Central memory CD4-positive, alpha-beta T cell (primary cell): ENCODE data around the gene WNK2.

Source experiments
- DNase-seq: peaks from one replicate; pipeline ENCODE4 v3.0.0; 2022

WNK2 gene

DNA sequence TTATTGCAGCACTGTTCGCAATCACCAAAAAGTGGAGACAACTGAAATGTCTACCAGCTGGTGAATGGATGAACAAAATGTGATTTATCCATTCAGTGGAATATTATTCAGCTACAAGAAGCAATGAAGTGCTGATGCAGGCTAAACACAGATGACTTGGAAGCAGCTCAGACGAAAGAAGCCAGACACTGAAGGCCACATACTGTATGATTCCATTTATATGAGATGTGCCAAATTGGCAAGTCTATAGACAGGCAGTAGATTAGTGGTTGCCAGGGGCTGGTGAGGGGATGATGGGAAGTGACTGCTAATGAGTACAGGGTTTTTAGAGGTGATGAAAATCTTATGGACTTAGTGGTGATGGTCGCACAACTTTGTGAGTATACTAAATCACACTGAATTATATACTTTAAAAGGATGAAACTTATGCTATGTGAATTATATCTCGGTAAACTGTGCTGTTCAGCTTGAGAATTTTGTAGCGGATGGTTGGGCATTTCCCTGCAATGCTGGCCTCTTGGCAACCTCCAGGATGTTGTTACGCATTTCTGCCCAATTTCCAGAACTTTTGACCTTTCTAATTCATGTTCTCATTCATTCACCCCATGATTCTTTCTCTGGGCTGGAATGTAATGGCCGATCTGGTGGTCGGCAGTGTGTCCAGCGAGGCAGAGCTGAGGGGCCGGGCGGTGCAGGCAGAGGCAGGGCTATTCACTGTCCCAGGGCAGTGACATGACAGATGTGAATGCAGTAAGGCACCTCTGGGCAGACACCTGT, 22.0 kb upstream of the WNK2 start:
- no peak for DNase-seq

DNA sequence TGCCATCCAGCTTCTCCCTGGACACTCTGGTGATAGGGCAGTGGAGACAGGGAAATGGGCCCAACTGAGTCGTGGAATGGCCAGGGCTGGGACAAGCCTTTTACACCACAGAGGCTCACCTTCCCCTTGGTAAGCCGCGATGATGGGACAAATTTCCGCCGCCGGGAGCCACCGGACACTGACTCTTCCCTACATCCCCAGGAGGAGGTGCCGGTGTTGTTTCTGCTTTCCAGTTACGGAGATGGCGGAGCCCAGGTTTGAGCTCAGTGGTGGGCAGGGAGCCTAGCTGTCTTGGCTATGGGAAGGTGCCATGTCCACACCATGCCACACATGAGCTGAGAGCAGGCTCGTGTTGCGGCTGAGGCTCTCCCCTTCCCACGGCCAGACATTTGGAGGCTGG, 19.9 kb upstream of the WNK2 start:
- DNase-seq, result no peak

DNA sequence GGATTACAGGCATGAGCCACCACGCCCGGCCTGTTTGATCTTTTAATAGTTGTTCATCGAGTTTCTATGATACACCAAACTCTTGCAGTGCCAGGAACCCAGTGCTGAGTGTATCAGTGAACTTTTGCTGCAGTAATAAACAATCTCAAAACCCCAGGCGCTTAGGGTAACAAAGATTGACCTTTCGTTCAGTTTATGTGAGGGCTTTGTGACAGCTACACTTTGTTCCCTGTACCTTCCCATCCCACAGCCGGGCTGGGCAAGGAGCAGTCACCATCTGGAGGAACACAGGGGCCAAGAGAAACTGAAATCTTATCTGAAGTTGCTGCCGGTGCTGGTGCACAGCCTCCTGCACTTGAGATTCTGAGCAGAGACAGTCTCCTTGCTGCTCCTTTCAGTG, 17.2 kb upstream of the WNK2 start:
- DNase-seq, result no peak

DNA sequence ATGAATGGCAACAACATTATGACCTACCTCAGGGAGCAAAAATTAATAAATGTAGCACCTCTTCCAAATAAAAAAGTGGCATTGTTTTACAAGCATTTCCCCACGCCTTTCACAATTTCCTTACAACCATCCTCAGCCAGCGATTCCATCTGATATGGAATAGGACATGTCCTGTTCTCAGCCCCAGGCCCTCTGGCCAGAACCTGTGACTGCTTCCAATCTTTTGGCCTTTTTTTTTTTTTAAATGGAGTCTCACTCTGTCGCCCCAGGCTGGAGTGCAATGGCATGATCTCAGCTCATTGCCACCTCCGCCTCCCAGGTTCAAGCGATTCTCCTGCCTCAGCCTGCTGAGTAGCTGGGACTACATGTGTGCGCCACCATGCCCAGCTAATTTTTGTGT, 16.8 kb upstream of the WNK2 start:
- DNase-seq, result no peak

DNA sequence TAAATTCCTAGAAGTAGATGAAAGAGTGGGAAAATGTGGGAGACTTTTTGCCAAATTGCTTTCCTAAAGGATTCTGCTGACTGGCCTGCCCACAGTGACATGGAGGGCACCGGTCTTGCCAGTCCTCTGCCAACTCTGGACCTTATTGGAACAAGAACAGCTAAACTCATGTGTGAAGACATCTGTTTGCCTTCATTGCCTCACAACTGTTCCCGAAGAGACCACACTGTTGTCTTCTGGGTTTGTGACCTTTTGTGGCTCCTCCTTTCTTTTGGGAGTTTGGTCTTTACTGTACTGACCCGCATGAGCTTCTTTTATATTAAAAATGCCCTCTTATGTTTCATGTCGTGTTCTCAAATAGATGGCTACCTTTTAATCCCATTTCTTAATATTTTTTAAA, 16.1 kb upstream of the WNK2 start:
- no peak for DNase-seq

DNA sequence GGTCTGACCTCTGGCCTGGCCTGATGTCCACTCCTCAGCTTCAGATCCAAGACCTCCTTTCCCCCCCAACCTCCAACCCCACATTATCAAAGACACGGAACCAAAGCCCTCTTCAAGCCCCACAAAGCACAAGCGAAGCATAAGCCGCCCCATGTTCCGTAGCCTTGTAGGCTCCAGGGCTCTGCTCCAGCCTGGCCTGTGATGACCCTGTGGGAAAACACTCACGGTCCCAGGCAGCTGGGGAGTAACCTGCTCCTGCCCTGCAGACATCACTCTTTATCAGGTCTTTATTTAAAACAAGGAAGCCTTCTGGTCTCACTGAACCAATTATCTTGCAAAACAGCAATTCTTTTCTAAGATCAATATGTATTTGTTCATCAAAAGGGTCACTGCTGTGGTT, 15.4 kb upstream of the WNK2 start:
- DNase-seq, result no peak

DNA sequence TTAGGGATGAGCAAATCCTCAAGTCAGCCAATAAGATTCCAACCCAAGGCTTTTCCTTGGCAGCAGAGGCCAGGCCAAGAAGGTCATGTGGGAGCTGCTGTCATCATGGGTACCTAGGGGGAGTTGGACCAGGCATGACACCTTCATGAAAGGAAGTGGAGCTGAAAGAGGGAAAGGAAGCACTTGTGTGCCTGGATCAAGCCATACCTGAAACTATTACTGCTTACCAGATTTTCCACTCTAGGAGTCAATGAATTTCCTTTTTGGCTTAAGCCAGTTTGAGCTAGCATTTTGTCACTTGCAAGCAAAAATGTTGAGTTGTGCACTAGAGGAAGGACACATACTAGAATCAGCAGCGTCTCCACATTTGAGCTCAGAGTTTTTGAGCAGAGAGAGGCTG, 14.5 kb upstream of the WNK2 start:
- no peak for DNase-seq

DNA sequence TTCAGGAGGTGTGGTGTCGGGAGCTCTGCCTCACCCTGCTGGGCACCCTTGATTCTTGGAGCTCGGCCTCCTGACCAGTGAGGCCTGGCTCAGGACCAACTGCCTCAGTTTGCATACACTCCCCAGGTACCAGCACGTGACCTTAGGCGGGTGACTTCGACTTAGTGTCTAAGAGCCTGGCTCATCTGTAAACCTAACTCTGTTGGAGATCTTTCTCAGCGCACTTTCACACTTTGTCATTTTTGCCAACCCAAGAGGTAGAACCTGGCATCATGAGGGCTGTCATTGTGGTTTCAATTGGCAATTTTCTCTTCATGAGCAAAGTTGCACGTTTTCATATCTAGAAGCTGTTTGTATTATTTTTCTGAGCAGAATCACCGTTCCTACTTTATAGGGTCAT, 13.4 kb upstream of the WNK2 start:
- no peak for DNase-seq

DNA sequence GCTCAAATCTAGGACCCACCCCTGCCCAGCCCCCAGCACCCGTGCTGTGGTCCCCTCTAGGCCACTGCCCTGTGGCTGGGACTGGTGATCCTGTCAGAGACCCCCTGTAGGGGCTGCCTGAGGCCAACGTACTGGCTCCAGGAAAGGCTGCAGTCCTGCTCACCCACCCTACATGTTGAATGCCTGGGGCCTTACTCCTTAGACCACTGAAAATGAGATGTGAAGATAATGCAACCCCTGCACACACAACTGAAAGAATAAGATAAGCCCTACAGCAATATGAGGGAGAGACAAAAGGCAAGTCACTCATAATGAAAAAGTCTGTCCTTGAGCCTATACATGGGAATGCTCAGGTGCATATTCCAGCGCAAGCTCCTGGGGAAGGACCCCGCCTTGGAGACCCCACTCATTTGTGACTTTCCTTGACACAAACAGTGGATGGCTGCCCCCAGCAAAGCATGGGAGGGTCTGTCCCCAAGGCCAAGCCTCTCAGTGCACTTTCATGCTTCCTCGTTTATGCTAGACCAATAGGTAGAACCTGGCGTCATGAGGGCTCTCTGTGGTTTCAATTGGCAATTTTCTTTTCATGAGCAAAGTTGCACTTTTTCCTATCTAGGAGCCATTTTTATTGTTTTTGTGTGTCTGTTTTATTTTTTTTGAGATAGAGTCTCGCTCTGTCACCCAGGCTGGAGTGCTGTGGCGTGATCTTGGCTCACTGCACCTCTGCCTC, 12.5 kb upstream of the WNK2 start:
- no peak for DNase-seq

DNA sequence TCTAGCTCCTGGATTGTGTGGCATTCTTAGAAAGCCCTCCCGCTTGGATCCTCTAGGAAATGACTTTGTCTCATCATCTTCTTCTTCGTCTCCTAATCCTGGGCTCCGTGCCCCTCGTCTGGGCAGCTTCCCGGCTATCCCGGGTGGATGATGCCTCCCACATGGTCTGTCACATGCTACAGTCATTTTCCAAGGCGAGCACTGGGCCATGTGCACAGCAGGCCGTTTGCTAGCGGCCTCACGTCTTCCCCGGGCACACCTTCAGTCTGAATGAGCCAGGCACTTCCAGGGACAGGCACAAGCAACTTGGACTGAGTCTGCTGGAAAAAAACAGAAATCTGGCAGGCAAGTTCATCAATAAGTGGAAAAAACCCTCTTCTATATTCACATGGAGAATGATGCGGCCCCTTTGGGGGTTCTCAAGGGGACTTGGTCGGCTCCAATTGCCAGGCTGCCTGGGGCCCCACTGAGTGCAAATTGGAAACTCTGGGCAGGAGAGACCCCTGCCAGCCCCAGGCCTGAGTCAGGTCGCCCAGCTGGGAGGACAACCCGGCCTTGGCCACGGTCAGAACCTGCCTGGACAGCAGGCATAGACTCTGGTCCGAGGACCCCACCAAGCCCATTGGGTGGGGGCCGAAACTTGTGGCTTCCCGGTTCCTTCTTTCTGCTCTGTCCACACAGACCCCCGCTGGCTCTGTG, 11.1 kb upstream of the WNK2 start:
- DNase-seq, result no peak

DNA sequence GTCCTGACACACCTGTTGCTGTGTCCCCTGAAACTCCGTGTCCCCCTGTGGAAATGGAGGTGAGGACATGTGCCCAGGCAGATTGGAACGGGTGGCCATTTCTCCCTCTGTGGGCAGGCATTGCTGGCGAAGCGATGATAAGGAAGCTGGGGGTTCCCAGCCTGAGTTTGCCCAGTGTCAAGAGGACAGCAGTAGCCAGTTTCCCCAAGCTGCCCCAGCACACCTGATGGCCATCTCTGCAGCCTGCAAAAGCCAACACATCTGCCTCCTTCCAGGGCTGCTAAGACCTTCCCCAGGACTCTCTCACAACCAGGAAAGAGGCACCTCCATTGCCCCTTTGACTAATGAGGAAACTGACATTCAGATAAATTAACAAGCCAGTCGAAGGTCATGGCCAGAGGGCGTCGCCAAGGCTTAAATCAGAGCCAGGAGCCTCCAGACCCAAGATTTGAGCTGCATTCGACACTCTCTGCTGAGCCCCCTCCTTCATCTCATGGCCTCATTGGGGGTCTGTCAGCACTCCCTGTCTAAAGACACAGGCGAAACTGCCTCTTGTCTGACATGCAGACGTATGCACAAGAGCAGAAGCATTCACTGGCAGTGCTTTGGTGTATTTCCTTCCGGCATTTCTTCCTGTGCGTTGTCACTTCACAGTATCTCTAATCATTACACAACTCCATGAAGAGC, 10.4 kb upstream of the WNK2 start:
- DNase-seq, result no peak

DNA sequence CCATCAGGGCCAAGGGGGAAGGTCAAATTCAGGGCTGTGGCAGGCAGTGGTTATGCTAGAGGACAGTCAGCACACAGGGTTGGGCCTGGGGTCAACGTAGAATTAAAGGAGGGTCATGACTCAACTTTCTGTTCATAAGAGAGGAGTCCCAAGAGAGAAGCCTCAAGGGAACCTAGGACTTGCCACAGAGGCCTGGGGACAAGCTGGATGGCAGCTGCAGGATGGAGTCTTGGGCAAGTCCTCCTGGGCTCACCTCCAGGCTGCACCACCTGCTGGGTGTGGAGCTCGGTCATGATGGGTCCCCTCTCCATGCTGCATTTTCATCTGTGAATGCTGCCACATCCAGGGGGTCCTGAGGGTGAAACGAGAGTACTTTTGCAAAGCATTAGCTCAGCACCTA, 9.0 kb upstream of the WNK2 start:
- no peak for DNase-seq

DNA sequence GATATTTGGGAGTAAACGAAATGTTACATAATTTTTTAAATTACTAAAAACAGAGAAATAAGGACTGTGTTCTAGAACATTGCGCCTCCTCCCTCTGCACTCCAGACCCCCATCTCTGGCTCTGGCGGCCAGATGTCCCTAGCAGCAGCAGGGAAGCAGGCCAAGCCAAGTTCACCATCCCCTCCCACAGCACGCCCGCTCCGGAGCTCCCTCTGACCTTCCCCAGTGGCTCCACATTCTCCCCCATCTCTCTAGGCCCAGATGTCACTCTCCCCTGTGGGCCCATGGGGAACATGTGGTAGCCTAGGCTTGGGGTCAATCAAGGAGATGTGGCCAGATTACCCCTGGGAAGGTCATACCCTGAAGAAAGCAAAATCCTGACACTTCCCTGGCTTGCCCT, 6.3 kb upstream of the WNK2 start:
- DNase-seq, result no peak

DNA sequence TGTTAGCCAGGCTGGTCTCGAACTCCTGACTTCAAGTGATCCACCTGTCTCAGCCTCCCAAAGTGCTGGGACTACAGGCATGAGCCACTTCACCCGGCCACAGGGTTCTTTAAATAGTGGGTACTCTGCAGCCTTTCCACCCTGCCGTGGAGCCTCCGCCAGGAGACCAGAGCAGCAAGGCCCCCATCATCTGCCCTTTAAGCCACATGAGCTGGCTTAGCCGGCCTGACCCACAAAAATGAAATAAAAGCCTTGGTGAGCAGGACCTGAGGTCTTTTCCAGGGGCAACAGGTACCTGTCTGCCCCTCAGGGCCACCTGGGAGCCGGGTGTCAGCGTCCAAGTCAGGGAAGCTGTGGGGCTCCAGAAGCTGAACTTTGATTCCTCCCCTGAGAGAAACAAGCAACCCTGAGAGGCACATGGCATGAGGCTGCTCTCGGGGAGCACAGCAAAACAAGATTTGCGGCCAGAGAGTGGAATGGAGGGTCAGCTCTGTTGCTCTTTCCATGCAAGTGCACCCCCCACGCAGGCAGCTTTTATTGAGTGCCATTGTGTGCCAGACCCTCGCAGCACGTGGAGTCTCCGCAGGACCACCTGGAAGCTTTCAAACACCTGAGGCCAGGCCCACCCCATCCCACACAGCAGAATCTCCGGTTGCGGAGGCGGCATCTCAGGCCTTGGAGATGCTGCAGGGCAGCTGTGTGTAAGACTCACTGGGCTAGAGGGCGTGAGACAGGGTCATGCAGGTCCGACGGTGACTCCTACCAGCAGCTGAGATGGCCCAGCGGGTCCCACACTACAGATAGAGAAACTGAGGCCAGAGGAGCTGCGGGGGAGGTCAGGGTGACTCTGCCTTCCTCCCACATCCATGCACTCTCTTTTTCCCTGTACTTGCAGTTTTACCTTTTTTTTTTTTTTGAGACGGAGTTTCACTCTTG, 4.8 kb upstream of the WNK2 start:
- no peak for DNase-seq

DNA sequence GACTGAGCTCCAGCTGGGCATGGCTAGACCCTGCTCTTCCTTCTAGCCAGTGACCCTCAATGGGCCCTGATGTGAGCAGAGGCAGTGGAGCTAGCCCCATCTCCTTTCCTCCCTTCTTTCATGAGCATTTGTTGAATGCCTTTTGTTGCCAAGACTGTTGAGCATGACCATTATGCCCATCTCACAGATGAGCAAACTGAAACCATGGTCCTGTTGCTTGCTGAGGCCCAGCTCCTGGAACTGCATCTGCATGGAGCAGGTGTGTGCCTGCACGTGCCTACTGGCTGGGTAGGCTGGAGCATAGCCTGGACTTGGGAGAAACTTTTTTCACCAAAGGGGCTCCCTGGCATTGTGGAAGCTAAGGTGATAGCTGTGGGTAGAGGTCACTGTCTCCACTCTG, 3.0 kb upstream of the WNK2 start:
- DNase-seq, result no peak

DNA sequence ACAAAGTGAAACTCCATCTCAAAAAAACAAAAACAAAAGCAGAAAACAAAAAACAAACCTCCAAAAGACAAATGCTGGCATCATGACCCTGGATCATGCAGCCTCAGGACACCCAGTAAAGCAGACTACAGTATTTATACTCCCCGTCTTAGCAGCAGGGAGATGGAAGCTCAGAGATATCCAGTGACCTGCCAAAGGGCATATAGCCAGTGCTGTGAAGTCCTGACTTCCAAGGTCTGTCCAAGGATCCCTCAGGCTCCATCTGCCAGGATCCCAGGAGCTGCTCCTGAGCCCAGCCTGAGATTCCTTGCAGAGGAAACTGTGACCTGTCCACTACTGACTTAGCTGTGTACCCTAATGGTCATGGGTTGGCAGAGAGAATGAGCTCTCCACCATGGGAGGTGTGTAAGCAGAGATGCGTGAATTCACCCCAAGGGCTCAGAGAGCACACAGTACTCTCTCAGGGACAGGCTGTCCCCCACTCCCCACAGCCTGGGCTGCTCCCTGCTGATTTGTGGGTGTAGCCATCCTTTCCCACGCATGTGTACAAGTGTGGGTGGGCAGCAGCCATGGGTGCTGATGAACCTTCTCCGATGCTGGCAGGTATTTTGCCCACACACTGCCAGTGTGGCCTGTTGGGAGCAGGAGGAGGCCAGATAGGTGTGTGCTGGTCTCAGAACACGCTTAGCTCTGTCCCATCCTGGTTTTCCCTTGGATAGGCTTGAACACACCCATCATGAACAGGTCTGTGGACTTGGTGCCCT, 2.1 kb upstream of the WNK2 start:
- DNase-seq, result no peak

DNA sequence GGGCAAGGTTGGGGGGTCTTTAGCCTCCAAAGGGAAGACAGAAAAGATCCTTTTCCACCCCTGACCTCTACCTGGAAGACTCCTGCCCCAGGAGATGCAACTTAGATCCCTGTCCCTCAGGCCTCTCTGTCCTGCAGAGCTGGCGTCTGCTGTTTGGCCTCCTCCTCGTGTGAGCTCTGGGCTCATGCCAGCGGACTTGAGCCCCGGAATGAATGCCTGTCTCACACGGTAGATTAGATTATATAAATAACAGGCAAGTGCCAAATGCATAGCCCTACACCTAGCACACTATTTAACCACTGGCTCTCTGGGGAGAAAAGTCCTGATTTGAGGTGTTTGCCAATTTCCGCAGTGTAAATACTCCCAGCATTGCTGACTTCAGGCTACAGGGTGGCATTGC, 1.4 kb upstream of the WNK2 start:
- no peak for DNase-seq

DNA sequence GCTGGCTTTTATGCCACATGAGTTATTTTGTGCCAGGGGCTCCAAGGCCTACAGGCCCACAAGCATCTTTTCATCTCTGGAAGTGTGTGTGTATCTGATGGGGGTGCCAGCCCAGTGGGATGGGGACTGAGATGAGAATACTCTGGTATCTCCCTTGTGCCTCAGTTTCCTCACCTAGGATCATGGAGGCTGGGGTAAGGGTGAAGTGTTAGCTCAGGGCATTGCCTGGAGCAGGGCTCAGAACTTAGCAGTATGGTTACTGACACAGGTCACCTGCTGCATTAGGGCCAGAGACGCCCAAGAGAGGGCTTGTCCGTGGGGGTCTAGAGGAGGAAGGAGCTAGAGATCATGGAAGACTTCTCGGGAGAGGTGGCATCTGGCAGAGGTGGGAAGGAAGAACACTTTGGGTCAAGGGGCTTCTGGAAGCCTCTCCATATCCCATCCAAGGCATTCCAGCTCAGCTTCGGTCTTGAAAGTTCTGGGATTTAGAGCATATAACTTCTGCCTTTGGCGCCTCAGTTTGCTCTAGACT, 742 bp upstream of the WNK2 start:
- no peak for DNase-seq

DNA sequence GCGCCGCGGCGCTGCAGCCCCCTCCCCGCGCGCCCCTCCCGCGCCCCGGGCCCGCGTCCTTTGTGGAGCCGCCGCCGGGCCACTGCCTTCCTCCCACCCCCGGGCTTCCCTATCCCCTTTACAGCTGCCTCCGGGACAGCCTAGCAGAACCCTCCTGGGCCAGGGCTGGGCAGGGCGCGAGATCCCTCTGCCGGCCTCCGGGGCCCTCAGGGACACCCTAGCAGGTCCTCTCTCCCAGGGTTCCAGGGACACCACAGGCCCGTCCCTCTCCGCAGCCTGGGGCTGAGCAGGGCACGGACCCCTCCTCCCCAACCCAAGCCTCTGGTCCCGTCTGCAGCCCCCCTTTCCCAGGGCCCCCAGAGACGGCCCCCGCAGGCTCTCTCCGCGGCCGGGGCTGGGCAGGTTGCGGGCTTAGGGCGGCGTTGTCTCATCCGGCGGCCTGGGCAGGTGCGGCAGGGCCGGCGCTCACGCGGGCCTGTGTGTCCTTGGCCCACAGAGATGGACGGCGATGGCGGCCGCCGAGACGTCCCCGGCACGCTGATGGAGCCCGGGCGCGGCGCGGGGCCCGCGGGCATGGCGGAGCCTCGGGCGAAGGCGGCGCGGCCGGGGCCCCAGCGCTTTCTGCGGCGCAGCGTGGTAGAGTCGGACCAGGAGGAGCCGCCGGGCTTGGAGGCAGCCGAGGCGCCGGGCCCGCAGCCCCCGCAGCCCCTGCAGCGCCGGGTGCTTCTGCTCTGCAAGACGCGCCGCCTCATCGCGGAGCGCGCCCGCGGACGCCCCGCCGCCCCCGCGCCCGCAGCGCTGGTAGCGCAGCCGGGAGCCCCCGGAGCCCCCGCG, 710 bp downstream of the WNK2 start:
- no peak for DNase-seq
